HG03558 (cell line): ENCODE results near the gene LRBA.
A peak's percentile ranks its signal among the peaks of the same experiment; 100 is the strongest.
"Not testable (repeated sequence)": the region's sequence is repeated elsewhere in the genome, so short reads cannot be mapped to it uniquely, and the experiment has no call there.

Experiments
- ATAC-seq: cut with Tn5 transposase; IDR thresholded peaks from one replicate; pipeline ENCODE4 v1.9.1; 2021; ENCODE audit warnings: moderate number of reproducible peaks; ENCODE audit not compliant: unreplicated experiment; ENCODE audit errors: extremely low read depth

The LRBA gene

GRCh38 chr4:151025759-151026158, 10.7 kb upstream of the LRBA start:
- no peak for ATAC-seq

DNA sequence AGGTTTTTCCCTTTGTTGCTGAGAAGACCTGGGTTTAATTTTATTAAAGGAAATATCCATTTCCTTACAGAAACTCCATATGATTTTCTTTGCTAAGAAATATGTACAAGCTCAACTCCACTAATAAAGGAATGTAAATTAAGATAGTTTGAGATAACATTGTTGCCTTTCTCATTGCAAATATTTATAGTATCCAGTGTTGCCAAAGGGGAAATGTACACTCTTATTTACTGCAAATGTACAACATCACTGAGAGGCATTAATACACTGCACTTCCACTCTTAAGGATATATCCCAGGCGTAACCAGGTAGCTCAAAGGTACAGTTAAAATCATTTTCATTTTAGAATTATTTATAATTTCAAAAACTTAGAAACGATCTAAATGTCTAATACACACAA, 7.5 kb upstream of the LRBA start:
- no peak for ATAC-seq

DNA sequence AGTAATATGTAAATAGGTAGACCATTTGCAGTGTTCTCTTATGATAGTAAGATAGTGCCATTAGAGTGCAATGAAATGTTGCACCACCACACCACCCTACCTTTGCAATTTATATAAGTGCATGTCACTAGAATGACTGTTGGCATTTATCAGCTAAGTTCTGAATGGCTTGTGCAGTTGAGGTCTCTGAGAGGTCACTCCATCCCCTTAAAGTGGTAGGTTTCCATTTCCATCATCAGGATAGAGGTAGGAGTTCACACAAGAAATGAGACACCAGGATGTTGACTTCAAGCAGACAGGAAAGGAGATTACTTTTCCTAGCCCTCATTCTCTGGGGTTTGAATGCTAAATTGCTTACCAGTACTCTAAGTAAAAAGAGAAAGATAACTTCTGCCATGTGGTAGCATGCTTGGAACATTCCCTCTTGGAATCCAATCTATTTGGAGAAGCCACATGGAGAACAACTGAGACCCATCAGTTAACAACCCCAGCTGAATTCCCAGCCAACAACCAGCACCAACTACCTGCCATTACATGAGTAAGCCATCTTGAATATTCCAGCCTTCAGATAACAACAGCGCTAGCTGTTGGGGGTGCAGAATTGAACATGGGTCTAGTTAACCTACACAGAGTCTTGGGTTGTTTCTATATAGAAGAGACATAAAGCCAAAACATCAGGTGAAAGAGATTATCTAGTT, 6.7 kb upstream of the LRBA start:
- no peak for ATAC-seq

GRCh38 chr4:151015459-151016347, 619 bp upstream of the LRBA start:
- peak; percentile 46 for ATAC-seq

DNA sequence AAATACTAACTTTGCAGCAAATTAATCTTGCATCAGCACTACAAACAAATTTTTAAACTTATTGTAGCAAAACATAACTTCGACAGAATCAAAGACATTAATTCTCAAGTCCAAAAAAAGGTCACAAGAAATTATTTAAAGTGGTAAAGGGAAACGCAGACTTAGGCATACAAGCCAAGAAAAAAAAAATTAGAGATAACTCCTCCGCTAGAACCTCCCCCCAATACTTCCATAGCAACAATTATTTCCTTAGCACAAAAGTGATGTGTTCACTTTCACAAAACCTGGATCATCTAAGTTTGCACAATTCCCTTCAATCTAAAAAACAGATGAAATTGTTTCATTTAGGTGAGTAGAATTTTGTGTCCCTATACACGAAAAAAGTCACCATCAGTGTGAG, 1.1 kb downstream of the LRBA start:
- no peak for ATAC-seq

DNA sequence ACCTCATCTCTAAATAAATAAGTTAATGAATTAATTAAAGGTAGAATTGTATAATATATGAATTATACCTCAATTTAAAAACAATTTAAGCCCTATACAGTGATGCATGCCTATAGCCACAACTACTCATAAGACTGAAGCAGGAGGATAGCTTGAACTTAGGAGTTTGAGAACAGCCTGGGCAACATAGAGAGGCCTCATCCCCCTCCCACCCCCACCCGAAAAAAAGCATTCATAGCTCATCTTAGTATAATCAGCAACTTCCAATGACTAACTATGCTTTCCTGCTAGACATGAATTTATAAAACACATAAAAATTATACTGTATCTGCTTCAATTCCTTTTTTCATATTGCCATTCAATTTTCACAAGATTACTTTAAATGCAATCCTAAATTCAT, 1.6 kb downstream of the LRBA start:
- no peak for ATAC-seq

DNA sequence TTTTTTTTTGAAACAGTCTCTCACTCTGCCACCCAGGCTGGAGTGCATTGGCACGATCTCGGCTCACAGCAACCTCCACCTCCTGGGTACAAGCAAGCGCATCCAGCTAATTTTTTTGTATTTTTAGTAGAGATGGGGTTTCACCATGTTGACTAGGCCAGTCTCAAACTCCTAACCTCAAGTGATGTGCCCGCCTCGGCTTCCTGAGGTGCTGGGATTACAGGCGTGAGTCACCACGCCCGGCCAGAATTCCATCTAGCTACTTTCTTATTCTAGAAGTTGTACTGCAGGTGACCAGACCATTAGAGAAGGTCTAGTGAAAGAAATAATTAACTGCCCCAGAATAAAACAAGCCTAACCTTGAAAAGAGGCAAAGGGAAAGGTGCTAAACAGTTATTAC, 2.3 kb downstream of the LRBA start:
- ATAC-seq, result no peak

DNA sequence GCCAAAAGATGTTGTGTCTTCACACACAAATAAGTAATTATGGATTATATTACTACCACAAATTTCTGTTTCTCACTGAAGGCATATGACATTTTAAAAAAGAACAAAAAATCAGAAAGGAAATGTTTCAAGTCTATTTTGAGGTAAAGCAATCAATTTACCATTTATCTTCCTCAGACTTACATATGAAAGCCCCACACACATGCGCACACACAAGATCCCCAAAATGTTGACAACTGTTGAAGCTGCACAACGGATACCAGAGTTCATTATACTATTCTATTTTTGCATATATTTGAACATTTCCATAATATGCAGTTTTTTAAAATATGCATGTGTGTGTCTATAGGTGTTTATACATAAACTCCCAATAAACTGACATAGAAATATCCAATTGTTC, 2.7 kb downstream of the LRBA start:
- no peak for ATAC-seq

GRCh38 chr4:151004222-151004621, 10.9 kb downstream of the LRBA start:
- ATAC-seq, result no peak

DNA sequence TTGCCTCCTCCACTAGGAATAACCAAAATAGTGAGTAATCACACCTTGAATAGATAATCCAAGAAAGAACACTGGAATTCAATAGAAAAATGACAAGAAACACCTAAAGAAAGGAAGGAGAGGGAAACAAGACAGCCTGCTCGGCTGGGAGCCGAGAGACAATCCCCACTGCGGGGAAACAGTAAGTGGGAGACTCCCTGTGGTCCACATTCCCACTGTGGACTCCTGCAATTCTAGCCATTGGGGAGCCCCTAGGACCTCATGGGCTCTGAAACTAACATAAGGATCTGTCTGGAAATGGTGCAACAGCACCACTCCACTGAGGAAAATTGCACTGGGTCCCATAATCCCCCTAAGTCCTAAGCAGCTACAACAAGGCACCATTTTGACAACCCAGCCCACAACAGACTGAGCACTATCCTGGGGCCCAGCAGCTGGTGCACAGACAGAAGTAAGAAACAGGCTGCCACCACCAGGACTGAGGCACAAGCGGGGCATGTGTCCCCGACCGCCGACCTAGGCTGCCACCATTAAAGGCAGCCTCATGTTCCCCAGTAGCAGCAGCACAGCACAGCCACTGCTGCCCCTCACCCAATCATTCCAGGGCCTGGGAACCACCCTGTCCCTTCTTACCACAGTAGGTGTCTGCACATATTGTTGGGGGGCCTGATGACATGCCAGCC, 14.2 kb downstream of the LRBA start:
- ATAC-seq, result no peak

DNA sequence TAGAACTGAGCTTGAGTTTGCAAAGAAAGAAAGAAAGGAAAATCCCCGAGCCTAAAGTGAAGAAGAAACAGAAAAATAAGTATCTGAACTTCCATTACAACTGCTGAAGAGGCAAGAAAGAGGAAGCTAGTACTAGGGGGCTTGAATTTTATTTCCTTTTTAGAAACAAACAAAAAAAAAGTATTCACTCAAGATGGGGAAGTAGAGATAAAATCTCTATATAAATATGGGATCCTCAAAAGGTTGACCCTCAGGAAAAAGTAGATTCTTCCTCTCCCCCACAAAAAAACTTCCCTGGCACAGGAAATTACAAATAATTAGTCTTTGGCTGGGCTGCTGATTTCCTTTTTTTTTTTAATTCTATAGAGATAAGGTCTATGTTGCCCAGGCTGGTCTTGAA, 16.0 kb downstream of the LRBA start:
- ATAC-seq, result no peak

DNA sequence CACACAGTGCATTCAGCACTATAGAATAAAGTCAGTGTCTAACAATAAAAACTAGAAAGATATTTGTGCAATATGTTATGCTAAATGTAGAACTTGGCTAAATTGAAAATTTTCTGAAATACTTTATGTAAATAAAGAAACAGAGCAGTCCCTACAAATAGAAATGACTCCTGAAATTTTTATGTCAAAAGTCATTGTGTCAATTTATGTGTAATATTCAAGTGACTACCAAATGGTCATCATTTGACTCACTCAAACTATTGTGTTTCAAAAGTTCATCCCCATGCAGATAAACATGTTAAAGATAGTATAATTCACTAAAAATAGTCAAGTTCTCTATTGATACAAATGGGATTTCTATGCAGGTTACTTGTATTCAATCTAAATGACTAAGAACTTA, 17.9 kb downstream of the LRBA start:
- no peak for ATAC-seq

- no peak for ATAC-seq
Observed at GRCh38 chr4:150994721-150995120, 20.4 kb downstream of the LRBA start.

DNA sequence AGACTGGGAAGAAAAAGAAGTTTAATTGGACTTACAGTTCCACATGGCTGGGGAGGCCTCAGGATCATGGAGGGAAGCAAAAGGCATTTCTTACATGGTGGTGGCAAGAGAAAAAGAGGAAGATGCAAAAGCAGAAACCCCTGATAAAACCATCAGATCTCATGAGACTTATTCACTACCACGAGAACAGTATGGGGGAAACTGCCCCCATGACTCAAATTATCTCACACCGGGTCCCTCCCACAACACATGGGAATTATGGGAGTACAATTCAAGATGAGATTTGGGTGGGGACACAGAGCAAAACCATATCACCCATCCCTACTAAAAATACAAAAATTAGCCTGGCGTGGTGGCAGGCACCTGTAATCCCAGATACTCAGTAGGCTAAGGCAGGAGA, 21.5 kb downstream of the LRBA start:
- not testable (repeated sequence) for ATAC-seq

GRCh38 chr4:150990993-150991392, 24.1 kb downstream of the LRBA start:
- no peak for ATAC-seq

- no peak for ATAC-seq
Observed at GRCh38 chr4:150990250-150990649, 24.8 kb downstream of the LRBA start.

DNA sequence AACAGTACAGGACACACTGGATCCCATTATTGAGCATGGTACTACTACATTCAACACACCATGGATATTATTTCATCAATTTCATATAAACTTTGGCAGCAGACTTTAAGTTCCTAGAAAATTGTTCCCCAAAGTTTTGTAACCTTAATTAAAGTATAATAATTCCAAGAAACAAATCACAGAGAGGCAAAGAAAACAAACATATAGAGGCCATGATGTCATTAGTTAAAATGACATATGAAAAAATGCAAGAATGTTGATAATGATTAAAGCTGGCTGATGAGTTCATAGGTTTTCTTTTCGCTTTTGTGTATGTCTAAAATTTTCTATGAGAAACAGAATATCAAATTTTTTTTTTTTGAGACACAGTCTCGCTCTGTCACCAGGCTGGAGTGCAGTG, 26.8 kb downstream of the LRBA start:
- no peak for ATAC-seq

DNA sequence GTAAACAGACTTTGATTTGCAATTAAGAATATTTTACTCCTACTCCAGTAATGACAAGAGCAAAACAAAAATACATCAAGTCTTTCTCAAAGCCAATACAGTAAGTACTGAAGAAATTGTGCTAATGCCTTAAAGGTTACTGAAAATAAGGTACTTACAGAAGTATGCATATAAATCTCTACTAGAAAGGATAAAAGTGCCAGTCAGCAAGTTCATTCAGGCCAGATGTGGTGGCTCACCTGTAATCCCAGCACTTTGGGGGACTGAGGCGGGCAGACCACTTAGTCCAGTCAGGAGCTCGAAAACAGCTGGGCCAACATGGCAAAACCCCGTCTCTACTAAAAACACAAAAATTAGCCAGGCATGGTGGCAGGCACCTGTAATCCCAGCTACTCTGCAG, 27.9 kb downstream of the LRBA start:
- ATAC-seq, result no peak

DNA sequence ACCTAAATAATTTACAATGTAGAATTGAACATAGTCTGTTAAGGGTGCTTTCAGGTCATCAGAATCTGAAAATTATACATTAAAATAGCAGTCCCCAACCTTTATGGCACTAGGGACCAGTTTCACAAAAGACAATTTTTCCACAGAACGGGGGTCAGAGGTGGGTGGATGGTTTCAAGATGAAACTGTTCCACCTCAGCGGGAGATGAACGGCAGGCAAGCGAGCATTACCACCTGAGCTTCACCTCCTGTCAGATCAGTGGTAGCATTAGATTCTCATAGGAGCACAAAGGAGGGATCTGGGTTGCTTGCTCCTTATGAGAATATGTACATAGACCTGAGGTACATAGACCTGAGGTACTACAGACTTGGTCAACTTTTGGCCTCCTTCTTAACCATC, 29.0 kb downstream of the LRBA start:
- ATAC-seq, result no peak

GRCh38 chr4:150983851-150984250, 31.2 kb downstream of the LRBA start:
- ATAC-seq, result no peak

DNA sequence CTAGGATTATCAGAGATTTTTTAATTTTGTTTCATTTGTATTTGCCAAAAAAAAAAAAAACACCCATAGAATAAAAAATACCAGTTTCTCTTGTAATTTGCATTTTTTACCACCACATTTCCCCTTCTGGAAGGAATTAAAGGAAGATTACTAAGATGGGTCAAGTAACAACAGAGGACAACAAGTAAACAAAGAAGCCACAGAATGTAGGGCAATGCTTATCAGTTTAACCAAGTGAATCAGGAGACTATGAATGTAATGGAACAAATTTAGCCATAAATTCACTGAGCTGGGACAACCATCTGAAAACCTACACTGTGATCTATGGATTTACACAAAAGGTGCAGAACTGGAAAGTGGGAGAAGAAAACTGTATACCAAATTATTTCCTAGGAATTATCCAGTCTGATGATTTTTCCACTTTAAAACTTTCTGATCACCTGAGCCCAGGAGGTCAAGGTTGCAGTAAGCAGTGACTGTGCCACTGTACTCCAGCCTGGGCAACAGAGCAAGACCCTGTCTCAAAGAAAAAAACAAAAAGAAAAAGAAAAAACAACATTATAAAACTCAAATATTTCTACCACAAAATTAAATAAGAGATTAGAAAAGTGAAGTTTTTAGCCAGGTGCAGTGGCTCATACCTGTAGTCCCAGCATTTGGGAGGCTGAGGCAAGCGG, 32.4 kb downstream of the LRBA start:
- ATAC-seq, result no peak
